Activated CD4-positive, alpha-beta T cell treated with anti-CD3 and anti-CD28 coated beads, Interleukin-2, amount 10 ng/mL, durations not matched to agents 24 days and 14 days (primary cell): ENCODE results near the gene POLR2M. TPM values are rescaled to one million over a fixed set of nuclear protein-coding genes. Genes with fewer than 3 reads are reported as not detected.

Source experiments
- DNase-seq: peaks from one replicate; pipeline ENCODE4 v3.0.0; 2022
- H3K27ac Mint-ChIP-seq: one replicate; pipeline ENCODE4 v1.8.0; 2022; ENCODE audit warnings: mild to moderate bottlenecking, mixed read lengths
- H3K27me3 Mint-ChIP-seq: one replicate; pipeline ENCODE4 v1.8.0; 2022; ENCODE audit warnings: mixed read lengths
- H3K36me3 Mint-ChIP-seq: one replicate; pipeline ENCODE4 v1.8.0; 2022; ENCODE audit warnings: low read depth, mild to moderate bottlenecking, mixed read lengths
- H3K4me1 Mint-ChIP-seq: one replicate; pipeline ENCODE4 v1.8.0; 2021; ENCODE audit warnings: mixed read lengths
- H3K4me3 Mint-ChIP-seq: one replicate; pipeline ENCODE4 v1.8.0; 2022; ENCODE audit warnings: mild to moderate bottlenecking, moderate library complexity, mixed read lengths
- H3K9me3 Mint-ChIP-seq: one replicate; pipeline ENCODE4 v1.8.0; 2021; ENCODE audit warnings: mixed read lengths
- intact Hi-C: fragments of 100-400 bp; cut with micrococcal nuclease; formaldehyde crosslinking; loops from one replicate; pipeline ENCODE4 v1.15.1; 2023
- total RNA-seq: library from RNA; stranded (reverse); gene quantifications from 2 replicates; pipeline ENCODE4 v1.2.3, GENCODE V29; 2022

POLR2M gene
- total RNA-seq, 1 donor from 2014 or later, result 55.4 TPM

DNA sequence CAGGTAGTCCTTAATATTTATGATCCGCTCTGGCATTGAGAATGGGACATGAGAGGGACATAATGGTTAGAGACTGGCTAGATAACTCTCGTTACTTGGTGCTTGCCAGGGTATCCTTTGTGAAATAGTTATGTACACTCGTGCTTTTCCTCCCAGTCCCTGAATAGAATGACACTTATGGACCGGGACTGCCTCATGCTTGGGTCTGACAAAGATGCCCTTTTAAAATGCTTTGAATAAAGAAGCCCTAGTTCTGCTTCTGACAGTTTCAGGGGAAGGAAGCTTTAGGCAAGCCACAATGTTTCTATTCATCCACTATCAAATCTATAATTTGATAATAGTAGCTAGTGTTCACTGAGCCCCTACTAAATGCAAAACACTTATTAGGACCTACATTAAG lies 29.4 kb downstream of the POLR2M start:
- peaks cover 10% of the 10 kb centered on the region for H3K4me1 Mint-ChIP-seq
- H3K27me3 Mint-ChIP-seq, result peaks cover 3% of the 10 kb centered on the region
- H3K4me3 Mint-ChIP-seq, result no peak overlapping the region
- intact Hi-C loops, result no loop called here
- H3K9me3 Mint-ChIP-seq, result no peaks in the 10 kb centered on the region
- no peaks in the 10 kb centered on the region for H3K36me3 Mint-ChIP-seq
- no peak for DNase-seq
- no peak overlapping the region for H3K27ac Mint-ChIP-seq

GRCh38 chr15:57736591-57736990 lies 30.1 kb downstream of the POLR2M start:
- no peaks in the 10 kb centered on the region for H3K9me3 Mint-ChIP-seq
- H3K36me3 Mint-ChIP-seq, result no peaks in the 10 kb centered on the region
- intact Hi-C loops, result no loop called here
- peaks cover 10% of the 10 kb centered on the region for H3K4me1 Mint-ChIP-seq
- no peak overlapping the region for H3K4me3 Mint-ChIP-seq
- DNase-seq, result no peak
- H3K27me3 Mint-ChIP-seq, result peaks cover 3% of the 10 kb centered on the region
- H3K27ac Mint-ChIP-seq, result no peak overlapping the region

GRCh38 chr15:57738734-57739237 lies 32.3 kb downstream of the POLR2M start:
- no peaks in the 10 kb centered on the region for H3K27me3 Mint-ChIP-seq
- intact Hi-C loops, result no loop called here
- H3K36me3 Mint-ChIP-seq, result no peaks in the 10 kb centered on the region
- DNase-seq, result no peak
- H3K4me1 Mint-ChIP-seq, result peaks cover 5% of the 10 kb centered on the region
- H3K9me3 Mint-ChIP-seq, result no peaks in the 10 kb centered on the region
- no peak overlapping the region for H3K27ac Mint-ChIP-seq
- H3K4me3 Mint-ChIP-seq, result no peak overlapping the region

DNA sequence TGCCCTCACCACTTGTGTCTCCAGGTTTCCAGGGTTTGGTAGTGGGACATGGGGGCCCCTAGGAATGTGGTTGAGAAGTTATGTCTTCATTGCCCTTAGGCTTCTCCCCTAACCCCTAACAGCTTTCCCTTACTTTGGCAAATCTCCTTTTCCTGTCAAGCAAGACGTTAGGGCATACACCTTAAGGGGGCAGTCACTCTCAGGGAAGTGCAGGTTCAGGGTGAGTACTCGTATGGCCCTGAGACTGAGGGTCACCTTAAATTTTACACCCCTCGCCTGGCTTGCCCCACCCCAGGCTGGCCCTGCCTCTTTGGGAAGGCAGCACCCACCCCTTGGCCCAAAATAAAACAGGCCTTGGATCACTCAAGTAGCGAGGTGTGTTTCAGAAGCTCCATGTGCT lies 33.5 kb downstream of the POLR2M start:
- H3K36me3 Mint-ChIP-seq, result no peaks in the 10 kb centered on the region
- H3K4me1 Mint-ChIP-seq, result peaks cover 5% of the 10 kb centered on the region
- H3K27me3 Mint-ChIP-seq, result no peaks in the 10 kb centered on the region
- DNase-seq, result no peak
- H3K4me3 Mint-ChIP-seq, result no peak overlapping the region
- intact Hi-C loops, result no loop called here
- no peaks in the 10 kb centered on the region for H3K9me3 Mint-ChIP-seq
- no peak overlapping the region for H3K27ac Mint-ChIP-seq

DNA sequence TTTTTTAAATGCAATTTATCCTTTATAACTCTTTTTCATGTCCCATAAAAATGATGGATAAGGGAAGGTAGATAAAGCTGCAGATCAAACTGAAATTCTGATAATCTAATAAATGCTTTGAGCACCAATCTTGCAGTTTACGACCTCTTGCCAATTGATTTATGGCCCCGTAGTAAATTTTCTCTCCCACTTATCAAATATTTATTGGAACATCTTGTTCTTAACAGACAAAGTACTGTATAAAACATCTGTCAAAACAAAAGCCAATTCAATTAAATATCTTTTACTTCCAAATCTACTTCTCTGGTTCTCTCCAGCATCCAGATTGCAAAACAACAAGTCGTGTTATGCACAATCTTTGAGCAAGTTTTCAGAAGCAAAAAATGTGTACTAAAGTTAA lies 34.6 kb downstream of the POLR2M start:
- intact Hi-C loops, result no loop called here
- no peak for DNase-seq
- Mint-ChIP-seq H3K4me3 (no peak overlapping the region), H3K4me1 (peaks cover 5% of the 10 kb centered on the region), H3K9me3 (no peaks in the 10 kb centered on the region), H3K27me3 (no peaks in the 10 kb centered on the region), H3K36me3 (no peaks in the 10 kb centered on the region), H3K27ac (no peak overlapping the region)

DNA sequence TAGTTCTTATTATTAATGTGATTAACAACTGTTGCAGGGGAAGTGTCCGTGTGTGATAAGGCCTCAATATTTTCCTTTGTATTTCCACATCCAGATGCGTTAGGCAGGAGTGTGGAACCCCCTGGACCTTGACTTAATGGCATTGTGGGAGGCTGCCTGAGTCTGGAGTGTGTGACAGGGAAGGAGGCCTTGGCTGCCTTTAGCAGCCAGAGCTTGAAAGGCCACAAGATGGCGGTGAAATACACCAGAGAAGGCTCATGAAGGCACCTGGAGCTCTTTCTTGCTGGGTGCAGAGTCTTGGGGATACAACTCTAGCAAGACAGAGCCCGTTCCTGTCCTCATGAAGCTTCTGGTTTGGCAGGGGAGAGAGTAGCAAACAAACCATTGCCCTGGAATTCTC lies 36.9 kb downstream of the POLR2M start:
- no peaks in the 10 kb centered on the region for H3K9me3 Mint-ChIP-seq
- intact Hi-C loops, result no loop called here
- no peak overlapping the region for H3K4me3 Mint-ChIP-seq
- no peak overlapping the region for H3K27ac Mint-ChIP-seq
- H3K27me3 Mint-ChIP-seq, result peaks cover 2% of the 10 kb centered on the region
- no peaks in the 10 kb centered on the region for H3K36me3 Mint-ChIP-seq
- H3K4me1 Mint-ChIP-seq, result peaks cover 3% of the 10 kb centered on the region
- DNase-seq, result no peak

DNA sequence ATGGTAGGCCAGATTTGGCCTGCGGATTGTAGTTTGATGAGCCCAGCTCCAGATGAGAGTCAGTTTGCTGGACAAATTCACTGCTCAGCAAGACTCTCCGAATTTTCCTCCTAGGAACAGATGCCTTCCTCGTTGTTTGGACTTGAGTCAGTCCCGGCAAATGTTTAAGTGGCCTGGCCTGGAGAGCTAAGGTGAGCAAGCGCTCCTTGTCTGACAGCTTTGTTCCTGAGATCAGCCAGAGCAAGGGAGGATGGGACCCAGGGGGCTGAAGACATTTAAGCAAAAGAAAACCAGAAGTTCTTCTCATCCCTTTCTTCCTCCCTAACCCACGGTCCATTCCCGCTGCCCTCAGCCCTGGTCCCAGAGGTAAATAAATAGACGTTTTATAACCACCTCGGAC lies 40.3 kb downstream of the POLR2M start:
- Mint-ChIP-seq H3K4me1 (peaks cover 3% of the 10 kb centered on the region), H3K4me3 (no peak overlapping the region), H3K9me3 (no peaks in the 10 kb centered on the region), H3K36me3 (no peaks in the 10 kb centered on the region), H3K27ac (no peak overlapping the region), H3K27me3 (peaks cover 8% of the 10 kb centered on the region)
- intact Hi-C loops, result no loop called here
- no peak for DNase-seq

DNA sequence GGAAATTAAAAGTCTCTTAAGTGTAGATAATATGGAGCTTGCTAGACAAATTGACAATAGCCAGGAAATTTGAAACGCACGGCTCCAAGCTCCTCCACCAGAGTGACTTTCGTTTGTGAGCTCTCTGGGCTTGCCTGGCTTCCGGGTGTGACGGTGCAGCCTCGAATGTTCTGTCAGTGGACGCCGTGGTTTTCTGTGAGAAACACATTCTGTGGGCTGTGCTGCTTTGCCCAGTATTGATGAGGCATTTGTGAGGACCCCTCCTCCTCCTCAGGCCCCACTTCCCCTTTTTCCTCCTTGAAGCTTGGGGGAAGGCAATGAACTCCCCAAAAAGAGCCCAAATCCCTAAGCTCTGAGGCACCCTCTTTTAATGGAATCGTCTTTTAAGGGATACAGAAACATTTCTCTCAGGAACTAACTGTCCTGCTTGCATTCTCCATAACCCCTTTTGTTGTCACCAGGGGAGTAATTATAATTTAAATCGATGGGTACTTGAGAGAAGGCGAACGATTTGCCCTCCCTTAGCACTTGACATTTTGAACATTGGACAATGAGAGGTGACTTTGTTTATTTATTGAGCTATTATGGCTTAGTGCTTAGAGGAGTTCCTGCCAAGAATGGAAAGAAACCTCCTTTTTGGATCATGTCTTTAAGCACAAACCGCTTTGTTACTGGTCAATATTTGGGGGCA lies 40.8 kb downstream of the POLR2M start:
- peaks cover 3% of the 10 kb centered on the region for H3K4me1 Mint-ChIP-seq
- no peaks in the 10 kb centered on the region for H3K36me3 Mint-ChIP-seq
- H3K9me3 Mint-ChIP-seq, result no peaks in the 10 kb centered on the region
- H3K27me3 Mint-ChIP-seq, result peaks cover 8% of the 10 kb centered on the region
- intact Hi-C loops, result no loop called here
- peak; percentile 76 for DNase-seq
- H3K27ac Mint-ChIP-seq, result no peak overlapping the region
- no peak overlapping the region for H3K4me3 Mint-ChIP-seq

GRCh38 chr15:57751177-57751800 lies 44.8 kb downstream of the POLR2M start:
- Mint-ChIP-seq H3K36me3 (no peaks in the 10 kb centered on the region), H3K4me1 (peaks cover 3% of the 10 kb centered on the region), H3K4me3 (no peak overlapping the region), H3K9me3 (no peaks in the 10 kb centered on the region), H3K27me3 (peaks cover 8% of the 10 kb centered on the region), H3K27ac (no peak overlapping the region)
- DNase-seq, result no peak
- intact Hi-C loops, result loop anchor here (1.0 to 10.0 kb wide), 3 partner anchors 64 to 314 kb away; partner anchors contain the start of gene ALDH1A2

DNA sequence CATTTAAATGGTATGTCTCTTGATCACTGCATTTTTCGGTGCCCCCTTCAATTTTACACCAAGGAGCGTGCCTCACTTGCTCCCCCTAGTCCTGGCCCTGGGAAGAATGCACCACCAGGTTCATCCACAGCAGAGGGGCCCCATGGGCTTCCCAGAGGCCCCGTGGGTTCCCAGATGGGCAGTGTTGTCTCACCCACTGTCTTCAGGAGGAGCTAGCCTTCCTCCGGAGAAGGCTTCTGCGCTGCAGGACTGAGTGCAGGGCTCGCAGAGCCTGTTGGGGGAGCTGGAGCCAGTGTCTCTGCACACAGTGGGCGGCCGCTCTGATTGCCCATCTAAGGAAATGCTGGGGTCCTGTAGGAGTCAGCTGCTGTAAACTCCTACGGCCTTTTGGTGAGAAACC lies 45.9 kb downstream of the POLR2M start:
- Mint-ChIP-seq H3K36me3 (no peaks in the 10 kb centered on the region), H3K27me3 (peaks cover 8% of the 10 kb centered on the region), H3K4me1 (peaks cover under 1% of the 10 kb centered on the region), H3K9me3 (no peaks in the 10 kb centered on the region), H3K4me3 (no peak overlapping the region), H3K27ac (no peak overlapping the region)
- intact Hi-C loops, result loop anchor here (10.0 kb wide), 2 partner anchors 62 to 312 kb away; partner anchors contain the start of gene ALDH1A2
- DNase-seq, result no peak

GRCh38 chr15:57752840-57753239 lies 46.3 kb downstream of the POLR2M start:
- Mint-ChIP-seq H3K4me1 (no peaks in the 10 kb centered on the region), H3K27me3 (peaks cover 8% of the 10 kb centered on the region), H3K4me3 (no peak overlapping the region), H3K9me3 (no peaks in the 10 kb centered on the region), H3K27ac (no peak overlapping the region), H3K36me3 (no peaks in the 10 kb centered on the region)
- intact Hi-C loops, result loop anchor here (10.0 kb wide), 2 partner anchors 62 to 312 kb away; partner anchors contain the start of gene ALDH1A2
- no peak for DNase-seq

DNA sequence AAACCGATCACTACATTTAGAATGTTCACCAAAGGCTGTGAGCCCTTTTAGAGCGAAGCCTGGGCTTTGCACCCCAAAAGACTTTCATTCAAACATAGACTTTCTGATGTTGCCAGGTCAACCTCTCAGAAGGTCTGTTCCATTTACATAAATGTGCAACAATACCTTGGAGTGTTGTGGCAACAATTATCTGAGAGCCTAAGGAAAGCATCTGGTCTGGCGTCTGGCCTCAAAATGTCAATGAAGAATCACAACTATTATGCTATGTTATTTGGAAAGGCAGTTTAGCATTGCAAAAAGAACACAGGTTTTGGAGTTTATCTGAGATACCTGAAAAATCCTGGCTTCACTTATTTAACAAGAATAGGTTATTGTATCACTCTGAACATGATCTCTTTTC lies 50.0 kb downstream of the POLR2M start:
- Mint-ChIP-seq H3K4me3 (no peak overlapping the region), H3K36me3 (no peaks in the 10 kb centered on the region), H3K27ac (no peak overlapping the region), H3K27me3 (peaks cover 7% of the 10 kb centered on the region), H3K9me3 (no peaks in the 10 kb centered on the region), H3K4me1 (no peaks in the 10 kb centered on the region)
- DNase-seq, result no peak
- intact Hi-C loops, result loop anchor here (10.0 kb wide), 2 partner anchors 58 to 308 kb away; partner anchors contain the start of gene ALDH1A2

GRCh38 chr15:57758560-57758959 lies 52.0 kb downstream of the POLR2M start:
- Mint-ChIP-seq H3K27me3 (peaks cover 19% of the 10 kb centered on the region), H3K4me3 (no peak overlapping the region), H3K9me3 (peaks cover 3% of the 10 kb centered on the region), H3K4me1 (no peaks in the 10 kb centered on the region), H3K36me3 (no peaks in the 10 kb centered on the region), H3K27ac (no peak overlapping the region)
- intact Hi-C loops, result loop anchor here (10.0 kb wide), 2 partner anchors 56 to 306 kb away; partner anchors contain the start of gene ALDH1A2
- DNase-seq, result no peak

DNA sequence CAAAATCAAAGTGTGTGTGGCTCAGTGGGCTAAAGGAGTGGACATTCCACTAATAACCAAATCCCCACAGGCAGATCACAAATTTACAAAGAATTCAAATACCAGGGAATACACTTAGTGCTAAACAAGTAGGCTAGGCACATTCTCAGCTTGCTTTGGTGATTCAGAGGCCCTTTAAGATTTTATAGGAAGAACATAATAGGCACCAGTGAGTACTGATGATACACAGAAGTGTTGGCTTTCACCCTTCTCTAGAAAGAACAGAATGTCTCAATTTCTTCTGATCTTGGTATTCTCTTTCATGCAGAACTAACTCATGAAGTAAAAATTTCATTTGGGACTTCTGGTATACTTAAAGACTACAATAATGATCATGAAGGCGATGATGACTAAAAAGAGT lies 55.0 kb downstream of the POLR2M start:
- no peak for DNase-seq
- Mint-ChIP-seq H3K36me3 (no peaks in the 10 kb centered on the region), H3K4me3 (no peak overlapping the region), H3K9me3 (peaks cover 7% of the 10 kb centered on the region), H3K4me1 (no peaks in the 10 kb centered on the region), H3K27ac (no peak overlapping the region), H3K27me3 (peaks cover 28% of the 10 kb centered on the region)
- intact Hi-C loops, result no loop called here
